ENCODE data around the gene EWSR1. TPM values are rescaled to one million over a fixed set of nuclear protein-coding genes. Genes with fewer than 3 reads are reported as not detected.
"Not testable (repeated sequence)": the region's sequence is repeated elsewhere in the genome, so short reads cannot be mapped to it uniquely, and the experiment has no call there.

EWSR1 gene, protein sequence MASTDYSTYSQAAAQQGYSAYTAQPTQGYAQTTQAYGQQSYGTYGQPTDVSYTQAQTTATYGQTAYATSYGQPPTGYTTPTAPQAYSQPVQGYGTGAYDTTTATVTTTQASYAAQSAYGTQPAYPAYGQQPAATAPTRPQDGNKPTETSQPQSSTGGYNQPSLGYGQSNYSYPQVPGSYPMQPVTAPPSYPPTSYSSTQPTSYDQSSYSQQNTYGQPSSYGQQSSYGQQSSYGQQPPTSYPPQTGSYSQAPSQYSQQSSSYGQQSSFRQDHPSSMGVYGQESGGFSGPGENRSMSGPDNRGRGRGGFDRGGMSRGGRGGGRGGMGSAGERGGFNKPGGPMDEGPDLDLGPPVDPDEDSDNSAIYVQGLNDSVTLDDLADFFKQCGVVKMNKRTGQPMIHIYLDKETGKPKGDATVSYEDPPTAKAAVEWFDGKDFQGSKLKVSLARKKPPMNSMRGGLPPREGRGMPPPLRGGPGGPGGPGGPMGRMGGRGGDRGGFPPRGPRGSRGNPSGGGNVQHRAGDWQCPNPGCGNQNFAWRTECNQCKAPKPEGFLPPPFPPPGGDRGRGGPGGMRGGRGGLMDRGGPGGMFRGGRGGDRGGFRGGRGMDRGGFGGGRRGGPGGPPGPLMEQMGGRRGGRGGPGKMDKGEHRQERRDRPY
- total RNA-seq (2014; rRNA removed; shearing (Covaris generic)) = 211 and 226 TPM in 2 replicates
- 298 and 342 TPM in 2 replicates for polyA plus RNA-seq (2015; cell fraction: cytosol; rRNA removed)
- polyA plus RNA-seq (2015; cell fraction: nucleus; rRNA removed) = 1,231 and 1,371 TPM in 2 replicates

DNA sequence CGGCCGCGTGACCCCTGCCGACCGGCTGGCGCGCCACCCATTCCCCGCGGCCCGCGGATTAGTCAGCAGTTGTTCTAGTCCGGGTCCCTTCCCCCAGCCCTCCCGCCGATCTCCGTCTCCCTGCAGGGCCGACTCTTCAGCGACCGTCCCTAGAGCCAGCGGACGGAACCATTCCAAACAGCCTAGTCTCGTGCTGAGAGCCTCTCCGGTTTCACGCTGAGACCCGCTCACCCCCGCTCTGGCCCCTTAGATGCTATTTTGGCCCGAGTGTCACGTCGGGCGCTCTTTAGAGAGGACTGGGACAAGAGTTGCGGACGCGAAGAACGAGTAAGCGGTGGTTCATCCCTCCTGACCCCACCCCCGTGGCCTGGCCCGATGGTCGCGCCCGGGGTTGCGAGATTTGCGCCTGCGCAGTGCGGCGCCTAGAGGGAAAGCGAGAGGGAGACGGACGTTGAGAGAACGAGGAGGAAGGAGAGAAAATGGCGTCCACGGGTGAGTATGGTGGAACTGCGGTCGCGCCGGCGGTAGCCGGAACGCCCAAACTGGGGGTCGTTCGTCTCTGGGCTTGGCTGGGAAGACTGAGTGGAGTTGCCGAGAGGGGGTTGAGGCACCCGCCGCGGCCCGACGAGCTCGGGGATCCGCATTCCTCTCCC is at the start of gene EWSR1, which contains the start of gene RHBDD3:
TSS of gene EWSR1 (plus strand) at position 411 of the 653 bp plus-strand sequence. CDS start at position 480, 69 bp downstream.
TSS of gene RHBDD3 (minus strand) at position 124 of the 653 bp plus-strand sequence. CDS start 2,355 bp downstream, outside the sequence.
- peak; percentile 97 for DNase-seq (ENCODE audit: low read depth, low spot score)
- in situ Hi-C loops (cut with HindIII; ENCODE audit: low pct_unique_long_range_greater_than_20kb, low sequenced_read_pairs) = no loop called here

DNA sequence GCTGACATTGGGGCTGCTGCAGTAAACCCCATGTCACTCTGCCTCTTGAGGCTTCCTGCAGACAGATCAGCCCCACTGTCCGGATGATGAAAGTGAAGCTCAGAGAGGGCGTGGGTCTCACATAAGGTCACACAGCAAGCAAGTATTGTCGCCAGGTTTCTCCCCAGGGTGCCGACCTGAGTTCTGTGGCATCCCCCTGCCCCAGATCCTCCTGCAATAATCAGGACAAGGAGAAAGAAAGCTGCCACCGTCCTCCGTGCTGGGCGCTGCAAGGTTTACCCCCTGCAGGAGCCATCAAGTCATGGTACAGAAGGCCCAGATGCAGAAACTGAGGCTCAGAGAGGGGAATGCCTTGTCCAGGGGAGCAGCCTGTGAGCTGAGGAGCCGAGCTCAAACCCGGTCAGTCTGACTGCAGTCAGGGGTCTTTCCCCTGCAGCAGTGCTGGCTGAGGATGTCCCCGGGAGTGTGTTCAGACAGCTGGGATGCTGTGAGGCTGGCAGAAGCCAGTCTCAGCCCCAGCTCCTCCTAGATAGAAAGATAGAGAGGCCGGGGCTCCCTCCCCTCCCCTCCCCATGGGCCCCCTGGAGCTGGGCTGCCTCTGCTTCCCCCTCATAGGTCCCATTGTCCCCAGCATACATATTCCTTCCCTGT is 49.2 kb upstream of the EWSR1 start:
- DNase-seq (ENCODE audit: low read depth, low spot score) = no peak
- in situ Hi-C loops (cut with HindIII; ENCODE audit: low pct_unique_long_range_greater_than_20kb, low sequenced_read_pairs) = no loop called here

DNA sequence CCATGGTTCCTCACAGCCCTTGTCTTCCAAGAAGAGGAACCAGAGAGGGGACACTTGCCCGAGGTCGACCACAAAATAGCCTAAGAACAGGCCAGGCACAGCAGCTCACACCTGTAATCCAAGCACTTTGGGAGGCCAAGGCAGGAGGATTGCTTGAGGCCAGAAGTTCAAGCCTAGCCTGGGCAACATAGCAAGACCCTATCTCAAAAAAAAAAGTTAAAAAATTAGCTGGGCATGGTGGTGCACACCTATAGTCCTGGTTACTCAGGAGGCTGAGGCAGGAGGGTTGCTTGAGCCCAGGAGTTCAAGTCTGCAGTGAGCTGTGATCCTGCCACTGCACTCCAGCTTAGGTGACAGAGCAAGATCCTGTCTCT is 48.7 kb upstream of the EWSR1 start:
- in situ Hi-C loops (cut with HindIII; ENCODE audit: low pct_unique_long_range_greater_than_20kb, low sequenced_read_pairs); DNase-seq (ENCODE audit: low read depth, low spot score): not testable (repeated sequence)

DNA sequence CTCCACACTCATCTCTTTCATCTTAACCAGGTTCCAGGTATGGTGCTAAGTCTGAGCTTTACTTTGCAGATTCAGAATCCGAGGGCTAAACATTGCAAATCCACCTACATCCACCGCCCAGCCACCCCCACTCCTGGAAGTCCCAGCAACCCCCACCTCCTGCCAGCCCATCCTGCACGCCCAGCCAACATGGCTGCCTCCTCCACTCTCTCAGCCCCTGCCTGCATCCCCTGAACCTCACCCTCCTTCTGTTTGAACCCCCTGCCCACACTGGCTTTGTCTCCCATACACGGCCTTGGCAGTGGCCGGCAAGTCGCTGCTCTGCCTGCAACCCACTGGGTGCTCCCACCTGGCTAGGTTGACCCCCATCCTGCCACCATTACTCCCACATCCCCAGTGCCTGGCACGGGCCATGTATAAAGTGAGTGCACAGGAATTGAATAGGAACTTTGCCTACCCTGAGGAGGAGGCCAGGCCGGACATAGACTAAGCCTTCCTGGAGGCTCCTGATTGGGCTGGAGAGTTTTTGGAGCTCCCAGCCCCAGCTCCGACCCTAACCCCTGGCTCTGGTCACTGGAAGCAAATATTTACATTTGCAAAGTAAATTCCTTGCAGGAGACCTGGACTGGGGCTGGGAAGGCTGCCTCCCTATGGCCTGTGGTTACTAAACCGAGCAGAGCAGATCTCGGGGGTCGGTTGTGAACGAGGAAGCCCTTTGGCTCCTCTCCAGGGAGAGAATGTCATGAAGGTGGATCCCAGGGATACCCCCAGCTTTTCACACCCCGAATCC is 48.0 kb upstream of the EWSR1 start:
- in situ Hi-C loops (cut with HindIII; ENCODE audit: low pct_unique_long_range_greater_than_20kb, low sequenced_read_pairs) = no loop called here
- no peak for DNase-seq (ENCODE audit: low read depth, low spot score)

DNA sequence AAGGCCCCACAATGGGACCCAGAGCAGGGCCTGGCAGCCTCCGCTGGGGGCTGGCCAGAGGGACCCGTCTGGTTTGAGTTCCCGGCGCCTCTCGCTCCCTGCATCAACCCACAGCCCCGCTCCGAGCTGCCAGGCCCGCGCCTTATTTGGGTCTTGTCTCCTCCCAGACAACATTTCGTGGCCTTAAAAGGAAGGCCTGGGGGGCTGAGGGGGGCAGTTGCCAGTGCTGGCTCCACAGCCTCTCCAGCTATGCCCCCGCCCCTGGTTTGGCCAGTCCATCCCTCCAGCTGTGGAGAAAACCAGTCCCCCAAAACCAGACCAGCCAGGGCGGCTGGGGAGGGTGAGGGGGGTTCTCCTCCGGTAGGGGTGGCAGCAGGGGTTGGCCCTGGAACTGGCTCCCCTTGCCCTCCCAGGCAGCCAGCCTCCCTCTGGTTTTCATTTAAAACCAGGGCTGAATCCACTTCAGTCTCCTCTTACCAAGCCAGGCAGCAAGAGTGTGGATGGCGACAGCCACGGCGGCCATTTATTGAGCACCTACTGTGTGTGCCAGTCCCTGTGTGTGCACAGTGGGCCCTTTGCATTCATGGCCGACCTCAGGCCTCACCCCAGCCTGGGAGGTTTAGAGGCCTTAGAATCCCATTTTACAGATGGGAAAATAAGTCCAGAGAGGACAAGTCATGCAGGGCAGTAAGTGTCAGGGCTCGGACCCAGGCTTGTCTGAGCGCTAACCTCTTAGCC is 43.8 kb upstream of the EWSR1 start:
- in situ Hi-C loops (cut with HindIII; ENCODE audit: low pct_unique_long_range_greater_than_20kb, low sequenced_read_pairs) = no loop called here
- no peak for DNase-seq (ENCODE audit: low read depth, low spot score)

DNA sequence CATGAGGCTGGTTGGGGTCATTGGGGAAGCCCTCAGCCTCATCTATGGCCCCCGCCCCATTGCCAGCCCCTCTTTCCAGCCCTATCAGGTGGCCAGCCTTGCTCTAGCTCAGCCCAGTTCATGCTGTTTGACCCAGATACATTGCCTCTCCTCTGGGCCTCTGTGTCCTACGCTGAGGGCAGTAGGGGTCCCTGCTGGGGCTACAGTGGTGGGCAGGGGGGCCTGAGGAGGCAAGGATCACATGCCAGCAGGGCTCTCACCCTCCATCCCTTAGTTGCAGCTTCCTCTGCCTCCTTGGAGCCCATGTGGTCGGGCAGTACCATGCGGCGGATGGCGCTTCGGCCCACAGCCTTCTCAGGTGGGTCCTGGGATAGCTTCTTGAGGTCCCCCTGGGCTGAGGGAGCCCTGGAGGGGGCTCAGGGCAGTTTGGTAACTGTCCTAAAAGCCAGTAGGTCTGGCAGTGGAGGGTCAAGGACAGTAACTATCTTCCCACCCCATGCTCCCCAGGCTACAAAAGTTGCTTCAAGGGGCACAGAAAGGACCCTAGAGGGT is 43.1 kb upstream of the EWSR1 start:
- in situ Hi-C loops (cut with HindIII; ENCODE audit: low pct_unique_long_range_greater_than_20kb, low sequenced_read_pairs) = no loop called here
- no peak for DNase-seq (ENCODE audit: low read depth, low spot score)

DNA sequence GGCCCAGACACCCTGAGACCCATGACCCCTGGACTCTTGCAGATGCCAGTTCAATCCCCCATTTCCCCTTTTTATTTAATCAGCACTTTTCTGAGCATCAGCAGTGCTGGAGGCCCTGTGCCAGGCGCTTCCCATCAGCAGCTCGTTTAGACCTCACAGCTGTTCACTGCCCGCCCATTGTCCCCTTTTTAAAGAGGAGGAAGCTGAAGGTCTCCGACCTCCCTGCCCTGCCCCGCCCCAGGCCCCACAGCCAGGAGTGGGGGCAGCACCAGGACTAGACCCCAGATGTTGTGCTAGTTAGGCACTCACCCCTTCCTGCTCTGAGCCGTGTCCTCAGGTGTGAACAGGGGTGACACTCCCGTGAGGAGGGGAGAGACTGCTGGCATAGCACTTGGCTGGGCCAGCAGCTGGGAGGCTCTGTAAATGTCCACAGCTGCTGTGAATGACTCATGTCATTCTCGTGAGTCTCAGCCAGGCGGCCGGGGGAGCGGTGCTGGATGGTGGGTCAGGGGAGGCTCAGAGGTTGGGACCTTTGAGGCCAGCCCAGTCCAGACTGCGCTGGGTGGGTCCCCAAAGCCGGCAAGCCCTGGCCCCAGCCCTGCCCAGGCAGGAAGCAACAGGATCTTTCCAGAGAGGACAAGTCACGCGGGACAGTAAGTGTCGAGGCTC is 42.5 kb upstream of the EWSR1 start:
- no peak for DNase-seq (ENCODE audit: low read depth, low spot score)
- in situ Hi-C loops (cut with HindIII; ENCODE audit: low pct_unique_long_range_greater_than_20kb, low sequenced_read_pairs) = no loop called here

DNA sequence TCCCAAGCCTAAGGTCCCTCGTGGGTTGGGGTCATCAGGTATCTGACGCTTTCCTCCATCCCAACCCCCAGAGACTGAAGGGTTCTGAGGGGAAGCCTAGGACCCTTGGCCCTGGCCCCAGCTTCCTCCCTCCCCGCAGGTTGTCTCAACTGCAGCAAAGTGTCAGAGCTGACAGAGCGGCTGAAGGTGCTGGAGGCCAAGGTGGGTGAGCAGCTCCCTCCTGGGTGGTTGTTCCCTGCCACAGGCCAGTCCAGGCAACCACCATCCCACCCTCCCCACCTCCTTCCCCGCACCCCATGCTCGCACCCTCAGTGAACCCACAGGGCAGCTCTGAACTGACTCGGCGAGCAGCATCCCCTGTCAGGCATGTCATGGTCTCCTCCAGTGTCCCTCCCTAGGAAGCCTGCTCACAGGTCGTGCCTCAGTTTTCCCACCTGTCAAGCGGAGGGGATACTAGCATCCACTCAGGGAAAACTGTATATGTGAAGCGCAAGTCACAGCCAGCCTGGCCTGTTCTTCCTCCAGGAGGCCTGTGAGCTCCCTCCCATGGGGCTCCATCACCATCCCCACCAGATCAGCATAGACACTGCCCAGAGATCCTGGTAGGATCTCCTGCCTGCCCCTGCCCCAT is 41.6 kb upstream of the EWSR1 start:
- no peak for DNase-seq (ENCODE audit: low read depth, low spot score)
- in situ Hi-C loops (cut with HindIII; ENCODE audit: low pct_unique_long_range_greater_than_20kb, low sequenced_read_pairs) = no loop called here

DNA sequence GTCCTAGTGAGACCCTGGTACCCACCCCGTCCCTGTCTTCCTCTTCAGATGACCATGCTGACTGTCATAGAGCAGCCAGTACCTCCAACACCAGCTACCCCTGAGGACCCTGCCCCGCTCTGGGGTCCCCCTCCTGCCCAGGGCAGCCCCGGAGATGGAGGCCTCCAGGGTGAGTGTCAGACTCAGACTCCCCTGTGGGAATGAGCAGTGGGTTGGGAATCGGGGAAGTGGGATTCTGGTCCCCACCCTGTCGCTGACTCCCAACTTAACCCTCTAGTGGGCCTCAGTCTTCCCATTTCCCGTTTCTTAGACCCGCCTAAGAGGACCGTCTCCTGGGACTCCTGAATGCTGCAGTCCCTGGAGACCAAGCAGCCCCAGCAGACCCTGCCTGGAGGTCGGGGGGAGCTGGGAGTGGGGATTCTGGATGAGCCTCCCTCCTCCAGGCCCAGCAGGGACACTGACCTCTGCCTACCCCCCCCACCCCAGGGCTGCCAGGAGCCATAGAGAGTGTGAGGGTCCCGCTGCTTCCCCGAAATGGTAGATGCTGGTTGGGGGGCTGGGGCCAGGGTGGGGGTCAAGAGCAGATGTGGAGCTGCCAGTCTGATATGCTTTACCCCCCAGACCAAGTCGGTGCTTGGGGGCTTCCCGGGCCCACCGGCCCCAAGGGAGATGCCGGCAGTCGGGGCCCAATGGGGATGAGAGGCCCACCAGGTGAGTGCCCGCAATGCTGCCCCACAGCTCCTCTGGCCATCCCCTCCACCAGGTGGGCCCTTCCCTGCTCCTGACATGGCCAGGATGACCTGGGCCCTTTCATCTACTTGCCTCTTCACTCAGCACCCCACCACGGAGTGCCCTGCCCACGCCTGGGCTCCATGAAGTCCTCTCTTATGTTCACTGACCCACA is 36.8 kb upstream of the EWSR1 start:
- in situ Hi-C loops (cut with HindIII; ENCODE audit: low pct_unique_long_range_greater_than_20kb, low sequenced_read_pairs) = no loop called here
- no peak for DNase-seq (ENCODE audit: low read depth, low spot score)

DNA sequence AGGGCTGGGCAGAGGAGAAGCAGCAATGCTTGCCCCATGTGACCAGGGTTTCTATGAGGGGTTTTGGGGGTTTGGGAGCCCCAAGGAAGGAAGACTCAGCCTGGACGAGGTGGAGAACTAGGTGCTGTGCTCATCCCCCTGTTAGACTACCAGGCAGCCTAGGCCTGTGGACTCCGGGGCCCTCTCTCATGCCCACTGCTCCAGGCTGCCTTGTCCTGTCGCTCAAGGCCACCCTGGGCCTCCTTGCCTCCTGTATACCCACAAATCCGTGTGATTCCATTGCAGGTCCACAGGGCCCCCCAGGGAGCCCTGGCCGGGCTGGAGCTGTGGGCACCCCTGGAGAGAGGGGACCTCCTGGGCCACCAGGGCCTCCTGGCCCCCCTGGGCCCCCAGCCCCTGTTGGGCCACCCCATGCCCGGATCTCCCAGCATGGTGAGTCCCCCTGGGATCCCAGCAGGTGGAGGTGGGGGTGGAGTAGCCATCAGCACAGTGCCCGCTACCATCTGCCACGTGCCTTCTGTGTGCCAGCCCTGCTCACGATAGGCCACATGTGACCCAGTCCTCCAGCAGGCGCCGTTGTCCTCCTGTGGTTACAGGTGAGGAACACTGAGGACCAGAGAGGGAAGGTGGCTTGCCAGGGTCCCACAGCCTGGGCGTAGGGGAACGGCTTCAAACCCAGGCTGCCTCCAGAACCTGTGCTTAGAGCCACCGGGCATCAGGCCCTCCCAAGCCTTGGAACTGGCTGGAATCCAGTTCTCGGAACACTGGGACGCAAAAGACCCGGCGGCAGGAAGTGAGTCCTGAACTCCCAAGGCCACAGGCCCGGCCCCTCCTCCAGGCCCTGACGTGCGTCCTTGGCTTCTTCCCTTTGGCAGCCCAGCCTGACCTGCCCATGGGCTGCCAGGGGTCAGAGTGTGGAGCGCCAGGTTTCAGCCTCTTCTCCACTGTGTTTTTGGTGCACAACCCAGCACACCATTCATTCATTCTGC is 35.8 kb upstream of the EWSR1 start:
- in situ Hi-C loops (cut with HindIII; ENCODE audit: low pct_unique_long_range_greater_than_20kb, low sequenced_read_pairs) = no loop called here
- no peak for DNase-seq (ENCODE audit: low read depth, low spot score)

DNA sequence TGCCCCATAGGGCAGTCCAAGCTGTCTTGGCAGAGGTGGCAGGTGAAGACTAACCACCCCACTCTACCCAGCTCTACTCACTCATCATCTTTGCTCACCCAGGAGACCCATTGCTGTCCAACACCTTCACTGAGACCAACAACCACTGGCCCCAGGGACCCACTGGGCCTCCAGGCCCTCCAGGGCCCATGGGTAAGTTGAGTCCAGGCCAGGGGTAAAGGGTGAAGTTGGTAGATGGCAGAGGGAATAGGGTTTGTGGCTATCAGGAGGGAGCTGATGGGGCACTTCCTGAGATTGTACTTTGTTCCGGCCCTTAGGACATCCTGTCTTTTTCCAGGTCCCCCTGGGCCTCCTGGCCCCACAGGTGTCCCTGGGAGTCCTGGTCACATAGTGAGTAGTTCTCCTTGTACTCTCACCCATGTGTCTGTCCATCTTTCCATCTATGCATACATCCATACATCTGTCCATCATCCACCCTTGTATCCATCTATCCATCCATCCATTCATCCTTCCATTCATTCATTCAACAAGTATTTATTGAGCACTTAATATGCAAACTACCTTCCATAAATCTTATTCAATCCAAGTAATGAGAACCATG is 34.7 kb upstream of the EWSR1 start:
- DNase-seq (ENCODE audit: low read depth, low spot score) = no peak
- in situ Hi-C loops (cut with HindIII; ENCODE audit: low pct_unique_long_range_greater_than_20kb, low sequenced_read_pairs) = no loop called here

DNA sequence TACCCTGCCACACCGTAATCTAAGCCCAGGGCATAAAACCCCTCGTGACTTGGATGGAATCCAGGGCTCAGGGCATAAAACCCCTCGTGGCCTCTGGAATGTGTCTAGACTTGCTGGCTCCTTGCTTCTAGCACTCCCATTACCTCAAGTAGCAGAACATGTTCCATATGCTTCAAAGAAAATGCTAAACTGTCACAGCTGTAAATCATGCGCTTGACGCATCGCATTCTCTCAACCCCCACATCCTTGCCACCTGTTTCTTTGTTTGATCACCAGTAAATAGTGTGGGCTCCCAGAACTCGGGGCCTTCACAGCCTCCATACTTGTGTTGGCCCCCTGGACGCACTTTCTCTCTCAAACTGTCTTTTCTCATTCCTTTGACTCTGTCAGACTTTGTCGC is 27.6 kb upstream of the EWSR1 start:
- in situ Hi-C loops (cut with HindIII; ENCODE audit: low pct_unique_long_range_greater_than_20kb, low sequenced_read_pairs); DNase-seq (ENCODE audit: low read depth, low spot score): not testable (repeated sequence)

DNA sequence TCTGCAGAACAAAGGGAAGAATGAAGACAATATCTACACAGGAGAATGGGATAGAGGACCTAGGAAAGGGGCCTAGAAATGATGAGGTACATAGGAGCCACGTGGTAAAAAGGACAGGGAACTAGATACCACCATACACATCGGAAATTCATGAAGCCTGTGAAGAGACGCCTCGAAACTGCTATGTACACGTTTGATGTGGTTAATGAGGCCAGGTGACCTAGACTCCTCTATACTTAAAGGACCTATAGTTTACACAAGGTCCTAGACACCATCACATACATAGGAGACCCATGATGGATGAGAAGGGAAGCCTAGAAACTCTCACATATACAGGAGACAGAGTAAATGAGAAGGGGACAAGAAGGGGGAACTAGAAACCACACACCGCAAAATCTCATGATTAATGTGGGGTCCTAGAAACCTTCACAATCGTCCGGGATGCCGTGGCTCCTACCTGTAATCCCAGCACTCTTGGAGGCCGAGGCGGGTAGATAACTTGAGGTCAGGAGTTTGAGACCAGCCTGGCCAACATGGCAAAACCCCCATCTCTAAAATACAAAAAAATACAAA is 24.1 kb upstream of the EWSR1 start:
- no peak for DNase-seq (ENCODE audit: low read depth, low spot score)
- in situ Hi-C loops (cut with HindIII; ENCODE audit: low pct_unique_long_range_greater_than_20kb, low sequenced_read_pairs) = no loop called here

Data from SK-MEL-5 (cell line).